ENCODE measurements around the gene OR13A1. TPM values are rescaled to one million over a fixed set of nuclear protein-coding genes. Genes with fewer than 3 reads are reported as not detected.
"Not testable (repeated sequence)": the region's sequence is repeated elsewhere in the genome, so short reads cannot be mapped to it uniquely, and the experiment has no call there.

OR13A1 gene, protein sequence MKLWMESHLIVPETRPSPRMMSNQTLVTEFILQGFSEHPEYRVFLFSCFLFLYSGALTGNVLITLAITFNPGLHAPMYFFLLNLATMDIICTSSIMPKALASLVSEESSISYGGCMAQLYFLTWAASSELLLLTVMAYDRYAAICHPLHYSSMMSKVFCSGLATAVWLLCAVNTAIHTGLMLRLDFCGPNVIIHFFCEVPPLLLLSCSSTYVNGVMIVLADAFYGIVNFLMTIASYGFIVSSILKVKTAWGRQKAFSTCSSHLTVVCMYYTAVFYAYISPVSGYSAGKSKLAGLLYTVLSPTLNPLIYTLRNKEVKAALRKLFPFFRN
- not detected for polyA plus RNA-seq (2013, experiment 1 of 2; ENCODE audit: insufficient read length)
- not detected for polyA plus RNA-seq (2013, experiment 2 of 2; ENCODE audit: insufficient read length)

DNA sequence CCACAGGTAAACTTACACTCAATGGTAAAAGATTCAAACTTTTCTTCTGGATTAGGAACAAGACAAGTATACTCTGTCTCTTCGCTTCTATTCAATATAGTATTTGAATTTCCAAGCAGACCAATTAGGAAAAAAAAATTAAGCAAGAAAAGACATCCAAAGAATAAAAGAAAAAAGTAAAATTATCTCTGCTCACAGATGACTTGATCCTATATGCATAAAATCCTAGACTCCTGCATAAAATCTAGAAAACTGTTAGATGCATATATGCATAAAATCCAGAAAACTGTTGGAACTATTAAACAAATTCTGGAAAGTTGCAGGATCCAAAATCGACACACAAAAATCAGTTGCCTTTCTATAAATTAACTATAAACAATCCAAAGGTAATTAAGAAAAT is at the start of gene OR13A1:
OR13A1 (minus strand) TSS at position 101 of the 400 bp plus-strand sequence. CDS start 11,186 bp downstream, outside the sequence.
- no peak for DNase-seq

DNA sequence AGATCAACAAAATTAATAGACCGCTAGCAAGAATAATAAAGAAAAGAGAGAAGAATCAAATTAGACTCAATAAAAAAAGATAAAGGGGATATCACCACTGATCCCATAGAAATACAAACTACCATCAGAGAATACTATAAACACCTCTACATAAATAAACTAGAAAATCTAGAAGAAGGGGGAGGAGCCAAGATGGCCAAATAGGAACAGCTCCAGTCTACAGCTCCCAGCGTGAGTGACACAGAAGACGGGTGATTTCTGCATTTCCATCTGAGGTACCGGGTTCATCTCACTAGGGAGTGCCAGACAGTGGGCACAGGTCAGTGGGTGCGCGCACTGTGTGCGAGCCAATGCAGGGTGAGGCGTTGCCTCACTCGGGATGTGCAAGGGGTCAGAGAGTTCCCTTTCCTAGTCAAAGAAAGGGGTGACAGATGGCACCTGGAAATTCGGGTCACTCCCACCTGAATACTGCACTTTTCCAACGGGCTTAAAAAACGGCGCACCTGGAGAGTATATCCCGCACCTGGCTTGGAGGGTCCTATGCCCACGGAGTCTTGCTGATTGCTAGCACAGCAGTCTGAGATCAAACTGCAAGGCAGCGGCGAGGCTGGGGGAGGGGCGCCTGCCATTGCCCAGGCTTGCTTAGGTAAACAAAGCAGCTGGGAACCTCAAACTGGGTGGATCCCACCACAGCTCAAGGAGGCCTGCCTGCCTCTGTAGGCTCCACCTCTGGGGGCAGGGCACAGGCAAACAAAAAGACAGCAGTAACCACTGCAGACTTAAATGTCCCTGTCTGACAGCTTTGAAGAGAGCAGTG is 46.8 kb upstream of the OR13A1 start:
- DNase-seq = not testable (repeated sequence)

DNA sequence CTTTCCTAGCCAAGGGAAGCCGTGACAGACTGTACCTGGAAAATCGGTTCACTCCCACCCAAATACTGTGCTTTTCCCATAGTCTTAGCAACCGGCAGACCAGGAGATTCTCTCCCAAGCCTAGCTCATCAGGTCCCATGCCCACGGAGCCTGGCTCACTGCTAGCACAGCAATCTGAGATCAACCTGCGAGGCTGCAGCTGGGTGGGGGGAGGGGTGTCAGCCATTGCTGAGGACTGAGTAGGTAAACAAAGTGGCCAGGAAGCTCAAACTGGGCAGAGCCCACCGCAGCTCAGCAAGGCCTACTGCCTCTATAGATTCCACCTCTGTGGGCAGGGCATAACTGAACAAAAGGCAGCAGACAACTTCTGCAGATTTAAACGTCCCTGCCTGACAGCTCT is 43.6 kb upstream of the OR13A1 start:
- not testable (repeated sequence) for DNase-seq

DNA sequence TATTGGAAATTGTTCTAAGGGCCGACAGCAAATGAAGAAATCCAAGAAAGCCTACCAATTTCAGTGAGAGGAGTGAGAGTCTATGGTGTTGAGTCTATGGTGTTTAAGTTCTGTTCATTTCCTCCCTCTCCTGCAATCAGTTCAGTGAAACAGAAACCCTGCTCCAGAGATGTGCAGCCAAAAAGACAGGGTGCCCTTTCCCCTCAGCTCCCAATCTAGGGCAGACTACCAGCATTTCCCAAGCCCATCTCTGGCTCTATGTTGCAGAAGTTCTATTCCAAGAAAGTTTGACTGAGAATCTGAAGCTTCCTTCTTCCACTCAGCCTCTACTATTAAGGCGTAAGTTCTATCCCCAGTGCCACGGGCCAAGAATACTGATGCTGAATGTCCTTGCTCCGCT is 40.1 kb upstream of the OR13A1 start:
- no peak for DNase-seq

- DNase-seq = no peak
Measured at GRCh38 chr10:45354261-45354660, 38.9 kb upstream of the OR13A1 start.

DNA sequence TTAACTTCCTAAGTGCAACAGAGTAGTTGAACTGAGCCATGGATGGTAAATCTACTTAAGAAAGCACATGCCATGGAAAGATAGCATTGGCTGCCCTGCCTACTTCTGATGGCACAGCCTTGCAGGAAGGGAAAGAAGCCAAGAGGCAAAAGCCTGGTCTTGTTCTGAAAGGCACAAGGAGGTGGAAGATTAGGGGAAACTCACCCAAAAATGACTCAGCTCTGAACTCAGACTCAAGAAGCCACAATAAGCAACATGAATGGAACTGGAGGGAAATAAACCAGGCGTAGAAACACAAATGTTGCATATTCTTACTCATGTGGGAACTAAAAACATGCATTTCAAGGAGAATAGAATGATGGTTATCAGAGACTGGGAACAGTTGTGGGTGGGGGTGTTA is 37.8 kb upstream of the OR13A1 start:
- DNase-seq = no peak

DNA sequence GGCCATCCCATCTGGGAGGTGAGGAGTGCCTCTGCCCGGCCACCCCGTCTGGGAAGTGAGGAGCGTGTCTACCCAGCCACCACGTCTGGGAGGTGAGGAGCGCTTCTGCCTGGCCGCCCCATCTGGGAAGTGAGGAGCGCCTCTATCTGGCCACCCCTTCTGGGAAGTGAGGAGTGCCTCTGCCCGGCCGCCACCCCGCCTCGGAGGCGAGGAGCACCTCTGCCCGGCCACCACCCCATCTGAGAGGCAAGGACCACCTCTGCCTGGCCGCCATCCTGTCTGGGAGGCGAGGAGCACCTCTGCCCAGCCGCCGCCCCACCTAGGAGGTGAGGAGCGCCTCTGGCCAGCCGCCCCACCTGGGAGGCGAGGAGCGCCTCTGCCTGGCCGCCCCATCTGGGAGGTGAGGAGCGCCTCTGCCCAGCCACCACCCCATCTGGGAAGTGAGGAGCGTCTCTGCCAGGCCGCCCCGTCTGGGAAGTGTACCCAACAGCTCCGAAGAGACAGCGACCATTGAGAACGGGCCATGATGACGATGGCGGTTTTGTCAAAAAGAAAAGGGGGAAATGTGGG is 32.9 kb upstream of the OR13A1 start:
- DNase-seq = not testable (repeated sequence)

DNA sequence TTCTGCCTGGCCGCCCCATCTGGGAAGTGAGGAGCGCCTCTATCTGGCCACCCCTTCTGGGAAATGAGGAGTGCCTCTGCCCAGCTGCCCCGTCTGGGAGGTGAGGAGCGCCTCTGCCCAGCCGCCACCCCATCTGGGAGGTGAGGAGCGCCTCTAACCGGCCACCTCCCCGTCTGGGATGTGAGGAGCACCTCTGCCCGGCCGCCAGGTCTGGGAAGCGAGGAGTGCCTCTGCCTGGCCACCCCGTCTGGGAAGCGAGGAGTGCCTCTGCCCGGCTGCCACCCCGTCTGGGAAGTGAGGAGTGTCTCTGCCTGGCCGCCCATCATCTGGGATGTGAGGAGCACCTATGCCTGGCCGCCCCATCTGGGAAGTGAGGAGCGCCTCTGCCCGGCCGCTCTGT is 32.1 kb upstream of the OR13A1 start:
- not testable (repeated sequence) for DNase-seq

- DNase-seq = not testable (repeated sequence)
Measured at GRCh38 chr10:45346652-45347335, 31.4 kb upstream of the OR13A1 start.

- DNase-seq = not testable (repeated sequence)
Measured at GRCh38 chr10:45340420-45340819, 25.0 kb upstream of the OR13A1 start.

DNA sequence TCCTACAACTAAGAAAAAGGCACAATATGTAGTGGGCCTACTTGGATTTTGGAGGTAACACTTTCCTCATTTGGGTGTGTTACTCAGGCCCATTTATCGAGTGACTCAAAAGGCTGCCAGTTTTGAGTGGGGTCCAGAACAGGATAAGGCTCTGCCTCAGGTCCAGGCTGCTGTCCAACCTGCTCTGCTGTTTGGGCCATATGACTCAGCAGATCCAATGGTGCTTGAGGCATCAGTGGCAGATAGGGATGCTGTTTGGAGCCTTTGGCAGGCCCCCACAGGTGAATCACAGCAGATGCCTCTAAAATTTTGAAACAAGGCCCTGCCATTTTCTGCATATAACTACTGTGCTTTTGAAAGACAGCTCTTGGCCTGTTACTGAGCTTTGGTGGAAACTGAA is 24.5 kb upstream of the OR13A1 start:
- DNase-seq = no peak

DNA sequence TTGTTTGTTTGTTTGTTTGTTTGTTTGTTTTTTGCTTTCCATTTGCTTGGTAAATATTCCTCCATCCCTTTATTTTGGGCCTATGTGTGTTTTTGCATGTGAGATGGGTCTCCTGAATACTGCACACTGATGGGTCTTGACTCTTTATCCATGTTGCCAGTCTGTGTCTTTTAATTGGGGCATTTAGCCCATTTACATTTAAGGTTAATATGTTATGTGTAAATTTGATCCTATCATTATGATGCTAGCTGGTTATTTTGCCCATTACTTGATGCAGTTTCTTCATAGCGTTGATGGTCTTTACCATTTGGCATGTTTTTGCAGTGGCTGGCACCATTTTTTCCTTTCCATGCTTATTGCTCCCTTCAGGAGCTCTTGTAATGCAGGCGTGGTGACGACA is 16.4 kb upstream of the OR13A1 start:
- DNase-seq = not testable (repeated sequence)

GRCh38 chr10:45326864-45327263 is 11.5 kb upstream of the OR13A1 start:
- not testable (repeated sequence) for DNase-seq

DNA sequence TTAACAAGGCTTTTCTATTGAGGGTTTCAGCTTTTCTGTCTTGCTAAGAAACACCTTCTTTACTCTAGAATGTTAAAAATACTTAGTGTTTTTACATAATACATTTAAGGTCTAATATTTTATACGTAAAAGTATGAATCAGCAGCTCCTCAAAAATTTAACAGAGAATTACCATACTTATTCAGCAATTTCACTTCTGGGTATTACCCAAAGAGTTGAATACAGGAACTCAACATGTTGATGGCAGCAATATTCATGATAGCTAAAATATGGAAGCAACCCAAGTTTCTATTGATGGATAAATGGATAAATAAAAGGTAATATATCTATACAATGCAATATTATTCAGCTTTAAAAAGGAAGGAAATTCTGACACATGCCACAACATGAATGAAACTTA is 9.7 kb upstream of the OR13A1 start:
- DNase-seq = no peak

- DNase-seq = no peak
Measured at GRCh38 chr10:45319702-45320101, 4.3 kb upstream of the OR13A1 start.

DNA sequence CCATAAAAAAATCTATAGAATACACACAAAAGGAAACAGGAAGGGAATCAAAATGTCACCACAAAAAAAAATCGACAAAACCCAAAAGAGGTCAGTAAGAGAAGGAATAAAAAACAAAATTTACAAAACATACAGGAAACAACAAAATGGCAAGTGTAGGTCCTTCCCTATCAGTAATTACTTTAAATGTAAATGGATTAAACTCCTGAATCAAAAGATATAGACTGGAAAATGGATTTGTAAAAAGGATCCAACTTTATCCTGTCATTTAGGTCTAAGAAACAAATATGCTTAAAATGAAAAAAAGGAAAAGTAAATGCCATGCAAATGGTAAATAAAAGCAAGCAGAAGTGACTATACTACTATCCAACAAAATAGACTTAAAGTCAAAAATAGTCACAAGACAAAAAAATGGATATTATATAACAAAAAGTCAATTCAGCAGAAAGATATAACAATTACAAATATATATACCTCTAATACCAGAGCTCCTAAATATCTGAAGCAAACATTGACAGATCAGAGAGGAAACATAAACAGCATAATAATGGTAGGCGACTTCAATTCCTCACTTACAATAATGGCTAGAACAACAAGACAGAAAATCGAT is 2.0 kb downstream of the OR13A1 start:
- DNase-seq = no peak

- DNase-seq = no peak
Measured at GRCh38 chr10:45308707-45309106, 6.7 kb downstream of the OR13A1 start.

DNA sequence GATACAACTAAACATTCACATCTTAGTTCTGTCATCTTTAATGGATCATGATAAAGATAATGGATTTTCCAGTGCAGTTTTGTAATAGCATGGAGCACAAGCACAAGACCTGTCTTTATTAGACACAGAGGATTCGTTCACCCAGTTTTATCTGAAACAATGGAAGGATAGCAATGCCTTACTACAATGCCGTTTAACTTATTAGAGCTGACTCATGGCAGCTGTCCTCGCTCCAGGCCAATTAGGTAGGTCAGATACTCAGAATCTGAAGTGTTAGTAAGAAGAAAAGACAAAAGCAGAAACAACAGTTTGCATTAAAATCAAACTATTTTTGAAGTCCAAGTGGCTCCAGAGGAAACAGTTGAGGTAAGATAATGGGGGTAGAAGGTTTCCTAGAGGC is 12.8 kb downstream of the OR13A1 start:
- DNase-seq = no peak

- not testable (repeated sequence) for DNase-seq
Measured at GRCh38 chr10:45298341-45298955, 17.0 kb downstream of the OR13A1 start.

GRCh38 chr10:45294681-45295080 is 20.7 kb downstream of the OR13A1 start:
- DNase-seq = no peak

- no peak for DNase-seq
Measured at GRCh38 chr10:45286980-45287379, 28.4 kb downstream of the OR13A1 start.

GRCh38 chr10:45282061-45282460 is 33.3 kb downstream of the OR13A1 start:
- no peak for DNase-seq
